Measurements from ENCODE around the gene FBLL1.

DNA sequence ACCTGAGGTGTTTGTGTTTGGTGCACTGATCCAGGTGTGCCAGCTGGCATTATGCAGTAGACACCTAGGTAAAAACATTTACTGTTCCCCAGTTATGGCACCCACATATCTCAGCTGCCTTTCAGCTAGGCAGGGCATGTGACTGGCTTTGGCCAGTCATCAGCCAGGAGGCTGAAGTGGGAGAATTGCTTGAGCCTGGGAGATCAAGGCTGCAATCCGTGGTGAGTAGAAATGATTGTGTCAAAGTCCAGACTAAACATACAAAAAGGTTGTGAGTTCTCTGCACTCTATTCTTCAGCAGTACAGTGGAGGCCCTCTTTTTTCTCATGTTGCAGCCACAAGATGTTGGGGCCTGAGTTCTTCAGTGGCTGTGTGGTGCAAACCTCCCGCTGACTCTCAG is 3.2 kb upstream of the FBLL1 start:
- TF ChIP-seq, protein P1, sequence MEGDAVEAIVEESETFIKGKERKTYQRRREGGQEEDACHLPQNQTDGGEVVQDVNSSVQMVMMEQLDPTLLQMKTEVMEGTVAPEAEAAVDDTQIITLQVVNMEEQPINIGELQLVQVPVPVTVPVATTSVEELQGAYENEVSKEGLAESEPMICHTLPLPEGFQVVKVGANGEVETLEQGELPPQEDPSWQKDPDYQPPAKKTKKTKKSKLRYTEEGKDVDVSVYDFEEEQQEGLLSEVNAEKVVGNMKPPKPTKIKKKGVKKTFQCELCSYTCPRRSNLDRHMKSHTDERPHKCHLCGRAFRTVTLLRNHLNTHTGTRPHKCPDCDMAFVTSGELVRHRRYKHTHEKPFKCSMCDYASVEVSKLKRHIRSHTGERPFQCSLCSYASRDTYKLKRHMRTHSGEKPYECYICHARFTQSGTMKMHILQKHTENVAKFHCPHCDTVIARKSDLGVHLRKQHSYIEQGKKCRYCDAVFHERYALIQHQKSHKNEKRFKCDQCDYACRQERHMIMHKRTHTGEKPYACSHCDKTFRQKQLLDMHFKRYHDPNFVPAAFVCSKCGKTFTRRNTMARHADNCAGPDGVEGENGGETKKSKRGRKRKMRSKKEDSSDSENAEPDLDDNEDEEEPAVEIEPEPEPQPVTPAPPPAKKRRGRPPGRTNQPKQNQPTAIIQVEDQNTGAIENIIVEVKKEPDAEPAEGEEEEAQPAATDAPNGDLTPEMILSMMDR (IDR thresholded peaks at IDR 0.05): no peak
- TF ChIP-seq EP300 (IDR thresholded peaks at IDR 0.05): no peak

Data from ovary (tissue), 3 donors.